ENCODE data around the gene CPVL. TPM values are rescaled to one million over a fixed set of nuclear protein-coding genes. Genes with fewer than 3 reads are reported as not detected.

CPVL gene
- total and polyA plus RNA-seq, 2 experiments from 2014 or later = 31.9 to 37.8 TPM

DNA sequence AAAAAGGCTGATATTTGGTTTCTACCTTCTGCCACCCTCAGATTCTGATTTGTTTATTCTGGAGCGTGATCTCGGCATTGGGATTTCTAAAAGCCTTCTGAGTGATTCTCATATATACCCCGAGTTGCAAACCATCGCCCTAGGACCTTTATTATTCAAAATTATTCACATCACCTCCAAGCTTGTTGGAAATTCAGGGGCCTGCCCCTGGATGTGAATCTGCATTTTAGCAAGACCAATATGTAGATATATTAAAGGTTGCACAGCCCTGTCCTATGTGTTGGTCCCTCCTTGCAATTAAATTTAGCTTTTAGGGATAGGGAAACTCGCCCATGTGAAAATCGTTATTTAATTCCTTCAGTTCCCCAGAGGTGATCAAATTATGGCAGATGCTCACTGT, 39.3 kb upstream of the CPVL start:
- H3K4me1 ChIP-seq (ENCODE audit: insufficient read depth) = peaks cover 21% of the 10 kb centered on the region
- H3K36me3 ChIP-seq (ENCODE audit: insufficient read depth) = no peaks in the 10 kb centered on the region
- DNase-seq (ENCODE audit: low spot score) = no peak
- H3K4me3 ChIP-seq = no peak overlapping the region
- no peaks in the 10 kb centered on the region for H3K9me2 ChIP-seq (ENCODE audit: insufficient read depth)
- no peaks in the 10 kb centered on the region for H3K79me2 ChIP-seq (replicated peaks; ENCODE audit: insufficient read depth)
- Mint-ChIP-seq H3K9me3 (no peaks in the 10 kb centered on the region), H3K4me3 (no peak overlapping the region), H3K27ac (no peak overlapping the region; the same call in 1 of the 2 replicates), H3K36me3 (ENCODE audit: low read depth) (no peaks in the 10 kb centered on the region), H3K4me1 (peaks cover 35% of the 10 kb centered on the region), H3K27me3 (ENCODE audit: insufficient read depth, low read depth, poor library complexity) (peaks cover 16% of the 10 kb centered on the region)
- ATAC-seq = no peak
- TF ChIP-seq, protein P1, sequence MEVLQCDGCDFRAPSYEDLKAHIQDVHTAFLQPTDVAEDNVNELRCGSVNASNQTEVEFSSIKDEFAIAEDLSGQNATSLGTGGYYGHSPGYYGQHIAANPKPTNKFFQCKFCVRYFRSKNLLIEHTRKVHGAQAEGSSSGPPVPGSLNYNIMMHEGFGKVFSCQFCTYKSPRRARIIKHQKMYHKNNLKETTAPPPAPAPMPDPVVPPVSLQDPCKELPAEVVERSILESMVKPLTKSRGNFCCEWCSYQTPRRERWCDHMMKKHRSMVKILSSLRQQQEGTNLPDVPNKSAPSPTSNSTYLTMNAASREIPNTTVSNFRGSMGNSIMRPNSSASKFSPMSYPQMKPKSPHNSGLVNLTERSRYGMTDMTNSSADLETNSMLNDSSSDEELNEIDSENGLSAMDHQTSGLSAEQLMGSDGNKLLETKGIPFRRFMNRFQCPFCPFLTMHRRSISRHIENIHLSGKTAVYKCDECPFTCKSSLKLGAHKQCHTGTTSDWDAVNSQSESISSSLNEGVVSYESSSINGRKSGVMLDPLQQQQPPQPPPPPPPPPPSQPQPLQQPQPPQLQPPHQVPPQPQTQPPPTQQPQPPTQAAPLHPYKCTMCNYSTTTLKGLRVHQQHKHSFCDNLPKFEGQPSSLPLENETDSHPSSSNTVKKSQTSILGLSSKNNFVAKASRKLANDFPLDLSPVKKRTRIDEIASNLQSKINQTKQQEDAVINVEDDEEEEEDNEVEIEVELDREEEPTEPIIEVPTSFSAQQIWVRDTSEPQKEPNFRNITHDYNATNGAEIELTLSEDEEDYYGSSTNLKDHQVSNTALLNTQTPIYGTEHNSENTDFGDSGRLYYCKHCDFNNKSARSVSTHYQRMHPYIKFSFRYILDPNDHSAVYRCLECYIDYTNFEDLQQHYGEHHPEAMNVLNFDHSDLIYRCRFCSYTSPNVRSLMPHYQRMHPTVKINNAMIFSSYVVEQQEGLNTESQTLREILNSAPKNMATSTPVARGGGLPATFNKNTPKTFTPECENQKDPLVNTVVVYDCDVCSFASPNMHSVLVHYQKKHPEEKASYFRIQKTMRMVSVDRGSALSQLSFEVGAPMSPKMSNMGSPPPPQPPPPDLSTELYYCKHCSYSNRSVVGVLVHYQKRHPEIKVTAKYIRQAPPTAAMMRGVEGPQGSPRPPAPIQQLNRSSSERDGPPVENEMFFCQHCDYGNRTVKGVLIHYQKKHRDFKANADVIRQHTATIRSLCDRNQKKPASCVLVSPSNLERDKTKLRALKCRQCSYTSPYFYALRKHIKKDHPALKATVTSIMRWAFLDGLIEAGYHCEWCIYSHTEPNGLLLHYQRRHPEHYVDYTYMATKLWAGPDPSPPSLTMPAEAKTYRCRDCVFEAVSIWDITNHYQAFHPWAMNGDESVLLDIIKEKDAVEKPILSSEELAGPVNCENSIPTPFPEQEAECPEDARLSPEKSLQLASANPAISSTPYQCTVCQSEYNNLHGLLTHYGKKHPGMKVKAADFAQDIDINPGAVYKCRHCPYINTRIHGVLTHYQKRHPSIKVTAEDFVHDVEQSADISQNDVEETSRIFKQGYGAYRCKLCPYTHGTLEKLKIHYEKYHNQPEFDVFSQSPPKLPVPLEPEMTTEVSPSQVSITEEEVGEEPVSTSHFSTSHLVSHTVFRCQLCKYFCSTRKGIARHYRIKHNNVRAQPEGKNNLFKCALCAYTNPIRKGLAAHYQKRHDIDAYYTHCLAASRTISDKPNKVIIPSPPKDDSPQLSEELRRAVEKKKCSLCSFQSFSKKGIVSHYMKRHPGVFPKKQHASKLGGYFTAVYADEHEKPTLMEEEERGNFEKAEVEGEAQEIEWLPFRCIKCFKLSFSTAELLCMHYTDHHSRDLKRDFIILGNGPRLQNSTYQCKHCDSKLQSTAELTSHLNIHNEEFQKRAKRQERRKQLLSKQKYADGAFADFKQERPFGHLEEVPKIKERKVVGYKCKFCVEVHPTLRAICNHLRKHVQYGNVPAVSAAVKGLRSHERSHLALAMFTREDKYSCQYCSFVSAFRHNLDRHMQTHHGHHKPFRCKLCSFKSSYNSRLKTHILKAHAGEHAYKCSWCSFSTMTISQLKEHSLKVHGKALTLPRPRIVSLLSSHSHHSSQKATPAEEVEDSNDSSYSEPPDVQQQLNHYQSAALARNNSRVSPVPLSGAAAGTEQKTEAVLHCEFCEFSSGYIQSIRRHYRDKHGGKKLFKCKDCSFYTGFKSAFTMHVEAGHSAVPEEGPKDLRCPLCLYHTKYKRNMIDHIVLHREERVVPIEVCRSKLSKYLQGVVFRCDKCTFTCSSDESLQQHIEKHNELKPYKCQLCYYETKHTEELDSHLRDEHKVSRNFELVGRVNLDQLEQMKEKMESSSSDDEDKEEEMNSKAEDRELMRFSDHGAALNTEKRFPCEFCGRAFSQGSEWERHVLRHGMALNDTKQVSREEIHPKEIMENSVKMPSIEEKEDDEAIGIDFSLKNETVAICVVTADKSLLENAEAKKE (CRISPR knock-in tag; IDR thresholded peaks at IDR 0.05) = no peak
- TF ChIP-seq EZH2 (IDR thresholded peaks at IDR 0.05; ENCODE audit: low read depth, unreplicated experiment) = no peak
- no peak for TF ChIP-seq STAT1 (IDR thresholded peaks at IDR 0.05; ENCODE audit: unreplicated experiment)
- TF ChIP-seq, protein P2, sequence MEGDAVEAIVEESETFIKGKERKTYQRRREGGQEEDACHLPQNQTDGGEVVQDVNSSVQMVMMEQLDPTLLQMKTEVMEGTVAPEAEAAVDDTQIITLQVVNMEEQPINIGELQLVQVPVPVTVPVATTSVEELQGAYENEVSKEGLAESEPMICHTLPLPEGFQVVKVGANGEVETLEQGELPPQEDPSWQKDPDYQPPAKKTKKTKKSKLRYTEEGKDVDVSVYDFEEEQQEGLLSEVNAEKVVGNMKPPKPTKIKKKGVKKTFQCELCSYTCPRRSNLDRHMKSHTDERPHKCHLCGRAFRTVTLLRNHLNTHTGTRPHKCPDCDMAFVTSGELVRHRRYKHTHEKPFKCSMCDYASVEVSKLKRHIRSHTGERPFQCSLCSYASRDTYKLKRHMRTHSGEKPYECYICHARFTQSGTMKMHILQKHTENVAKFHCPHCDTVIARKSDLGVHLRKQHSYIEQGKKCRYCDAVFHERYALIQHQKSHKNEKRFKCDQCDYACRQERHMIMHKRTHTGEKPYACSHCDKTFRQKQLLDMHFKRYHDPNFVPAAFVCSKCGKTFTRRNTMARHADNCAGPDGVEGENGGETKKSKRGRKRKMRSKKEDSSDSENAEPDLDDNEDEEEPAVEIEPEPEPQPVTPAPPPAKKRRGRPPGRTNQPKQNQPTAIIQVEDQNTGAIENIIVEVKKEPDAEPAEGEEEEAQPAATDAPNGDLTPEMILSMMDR (conservative IDR thresholded peaks at IDR 0.05; ENCODE audit: low read depth in 2 of 2) = no peak
- no peak for TF ChIP-seq ZNF114 (CRISPR knock-in tag; IDR thresholded peaks at IDR 0.05)
- TF ChIP-seq, protein P3, sequence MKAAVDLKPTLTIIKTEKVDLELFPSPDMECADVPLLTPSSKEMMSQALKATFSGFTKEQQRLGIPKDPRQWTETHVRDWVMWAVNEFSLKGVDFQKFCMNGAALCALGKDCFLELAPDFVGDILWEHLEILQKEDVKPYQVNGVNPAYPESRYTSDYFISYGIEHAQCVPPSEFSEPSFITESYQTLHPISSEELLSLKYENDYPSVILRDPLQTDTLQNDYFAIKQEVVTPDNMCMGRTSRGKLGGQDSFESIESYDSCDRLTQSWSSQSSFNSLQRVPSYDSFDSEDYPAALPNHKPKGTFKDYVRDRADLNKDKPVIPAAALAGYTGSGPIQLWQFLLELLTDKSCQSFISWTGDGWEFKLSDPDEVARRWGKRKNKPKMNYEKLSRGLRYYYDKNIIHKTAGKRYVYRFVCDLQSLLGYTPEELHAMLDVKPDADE (IDR thresholded peaks at IDR 0.05) = no peak
- no peak for TF ChIP-seq EZH2phosphoT487 (IDR thresholded peaks at IDR 0.05; ENCODE audit: unreplicated experiment)
- no peak for TF ChIP-seq NANOG (IDR thresholded peaks at IDR 0.05; ENCODE audit: borderline replicate concordance)
- TF ChIP-seq, protein P4, sequence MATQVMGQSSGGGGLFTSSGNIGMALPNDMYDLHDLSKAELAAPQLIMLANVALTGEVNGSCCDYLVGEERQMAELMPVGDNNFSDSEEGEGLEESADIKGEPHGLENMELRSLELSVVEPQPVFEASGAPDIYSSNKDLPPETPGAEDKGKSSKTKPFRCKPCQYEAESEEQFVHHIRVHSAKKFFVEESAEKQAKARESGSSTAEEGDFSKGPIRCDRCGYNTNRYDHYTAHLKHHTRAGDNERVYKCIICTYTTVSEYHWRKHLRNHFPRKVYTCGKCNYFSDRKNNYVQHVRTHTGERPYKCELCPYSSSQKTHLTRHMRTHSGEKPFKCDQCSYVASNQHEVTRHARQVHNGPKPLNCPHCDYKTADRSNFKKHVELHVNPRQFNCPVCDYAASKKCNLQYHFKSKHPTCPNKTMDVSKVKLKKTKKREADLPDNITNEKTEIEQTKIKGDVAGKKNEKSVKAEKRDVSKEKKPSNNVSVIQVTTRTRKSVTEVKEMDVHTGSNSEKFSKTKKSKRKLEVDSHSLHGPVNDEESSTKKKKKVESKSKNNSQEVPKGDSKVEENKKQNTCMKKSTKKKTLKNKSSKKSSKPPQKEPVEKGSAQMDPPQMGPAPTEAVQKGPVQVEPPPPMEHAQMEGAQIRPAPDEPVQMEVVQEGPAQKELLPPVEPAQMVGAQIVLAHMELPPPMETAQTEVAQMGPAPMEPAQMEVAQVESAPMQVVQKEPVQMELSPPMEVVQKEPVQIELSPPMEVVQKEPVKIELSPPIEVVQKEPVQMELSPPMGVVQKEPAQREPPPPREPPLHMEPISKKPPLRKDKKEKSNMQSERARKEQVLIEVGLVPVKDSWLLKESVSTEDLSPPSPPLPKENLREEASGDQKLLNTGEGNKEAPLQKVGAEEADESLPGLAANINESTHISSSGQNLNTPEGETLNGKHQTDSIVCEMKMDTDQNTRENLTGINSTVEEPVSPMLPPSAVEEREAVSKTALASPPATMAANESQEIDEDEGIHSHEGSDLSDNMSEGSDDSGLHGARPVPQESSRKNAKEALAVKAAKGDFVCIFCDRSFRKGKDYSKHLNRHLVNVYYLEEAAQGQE (IDR thresholded peaks at IDR 0.05; ENCODE audit: unreplicated experiment) = no peak
- TF ChIP-seq POLR2AphosphoS5 (IDR thresholded peaks at IDR 0.05; ENCODE audit: low read depth) = no peak
- TF ChIP-seq CREB1 (CRISPR knock-in tag; IDR thresholded peaks at IDR 0.05; ENCODE audit: low read depth) = no peak
- no peak for TF ChIP-seq JUNB (IDR thresholded peaks at IDR 0.05; ENCODE audit: unreplicated experiment)
- TF ChIP-seq ZNF331 (CRISPR knock-in tag; IDR thresholded peaks at IDR 0.05; ENCODE audit: low read depth) = no peak
- no peaks in the 10 kb centered on the region for H3F3A ChIP-seq (replicated peaks; ENCODE audit: low read depth)
- H3K27ac ChIP-seq (ENCODE audit: low read depth) = no peak overlapping the region
- no peak overlapping the region for H2AFZ ChIP-seq
- H4K20me1 ChIP-seq (replicated peaks; ENCODE audit: insufficient read depth) = no peaks in the 10 kb centered on the region
- H3K4me2 ChIP-seq = no peak overlapping the region
- H3K27me3 ChIP-seq (ENCODE audit: insufficient read depth) = peaks cover 3% of the 10 kb centered on the region; the same call in 1 of the 2 replicates
